OCI-LY3 (cell line): ENCODE measurements around the gene FCGR2B.

ENCODE experiments used
- EZH2phosphoT487 ChIP-seq: fragments of 200-600 bp; shearing (Covaris generic); IDR thresholded peaks from 2 replicates; pipeline ENCODE4 v1.6.1; 2018; ENCODE audit warnings: antibody characterized with exemption, mixed run types, low read depth
- TF ChIP-seq, protein P1 (sequence below): fragments of 200-600, 300-600 bp; sonication (generic); IDR thresholded peaks from 2 replicates; pipeline ENCODE4 v1.5.1; 2014; ENCODE audit warnings: antibody characterized with exemption, low read length, low read depth

DNA sequence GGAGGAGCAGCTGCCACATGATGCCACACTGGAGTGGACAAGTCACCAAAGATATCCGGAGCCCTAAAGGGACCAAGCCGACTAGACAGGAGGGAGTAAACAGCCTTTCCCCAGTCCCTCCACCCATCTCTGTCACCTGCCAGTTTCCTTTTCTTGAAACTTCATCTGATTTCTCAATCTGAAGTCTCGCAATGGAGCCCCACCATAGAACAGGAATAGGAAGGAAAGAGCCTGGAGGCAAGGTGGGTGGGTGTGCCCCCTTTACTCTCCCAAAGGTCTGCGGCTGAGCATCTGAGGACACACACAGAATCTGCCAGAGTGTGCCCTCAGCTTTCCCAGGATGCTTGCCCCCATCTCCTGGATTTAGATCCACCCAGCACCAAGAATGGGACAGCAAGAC, 31.9 kb upstream of the FCGR2B start, which contains the start of gene FCGR3B:
- TF ChIP-seq, protein P1, sequence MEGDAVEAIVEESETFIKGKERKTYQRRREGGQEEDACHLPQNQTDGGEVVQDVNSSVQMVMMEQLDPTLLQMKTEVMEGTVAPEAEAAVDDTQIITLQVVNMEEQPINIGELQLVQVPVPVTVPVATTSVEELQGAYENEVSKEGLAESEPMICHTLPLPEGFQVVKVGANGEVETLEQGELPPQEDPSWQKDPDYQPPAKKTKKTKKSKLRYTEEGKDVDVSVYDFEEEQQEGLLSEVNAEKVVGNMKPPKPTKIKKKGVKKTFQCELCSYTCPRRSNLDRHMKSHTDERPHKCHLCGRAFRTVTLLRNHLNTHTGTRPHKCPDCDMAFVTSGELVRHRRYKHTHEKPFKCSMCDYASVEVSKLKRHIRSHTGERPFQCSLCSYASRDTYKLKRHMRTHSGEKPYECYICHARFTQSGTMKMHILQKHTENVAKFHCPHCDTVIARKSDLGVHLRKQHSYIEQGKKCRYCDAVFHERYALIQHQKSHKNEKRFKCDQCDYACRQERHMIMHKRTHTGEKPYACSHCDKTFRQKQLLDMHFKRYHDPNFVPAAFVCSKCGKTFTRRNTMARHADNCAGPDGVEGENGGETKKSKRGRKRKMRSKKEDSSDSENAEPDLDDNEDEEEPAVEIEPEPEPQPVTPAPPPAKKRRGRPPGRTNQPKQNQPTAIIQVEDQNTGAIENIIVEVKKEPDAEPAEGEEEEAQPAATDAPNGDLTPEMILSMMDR, result no peak
- no peak for TF ChIP-seq EZH2phosphoT487
